ENCODE data around the gene ZBTB16. TPM values are rescaled to one million over a fixed set of nuclear protein-coding genes. Genes with fewer than 3 reads are reported as not detected.

The ZBTB16 gene
- total and polyA plus RNA-seq, 2 experiments from 2014 or later: 0.29 to 1.4 TPM

- H3F3A ChIP-seq (replicated peaks; ENCODE audit: low read depth): no peaks in the 10 kb centered on the region
- H2AFZ ChIP-seq: peak overlapping the region; percentile 96
Measured at GRCh38 chr11:114026355-114026754, 33.2 kb upstream of the ZBTB16 start.

GRCh38 chr11:114027391-114027790, 32.1 kb upstream of the ZBTB16 start:
- H3K9me2 ChIP-seq (ENCODE audit: insufficient read depth): peaks cover 6% of the 10 kb centered on the region; the same call in 1 of the 2 replicates
- H2AFZ ChIP-seq: peak overlapping the region; percentile 96; the same call in 1 of the 2 replicates
- Mint-ChIP-seq H3K27ac (no peak overlapping the region), H3K9me3 (no peaks in the 10 kb centered on the region; the same call in 2 of the 3 replicates), H3K36me3 (ENCODE audit: low read depth) (no peaks in the 10 kb centered on the region), H3K4me1 (peaks cover 13% of the 10 kb centered on the region; the same call in 2 of the 3 replicates), H3K4me3 (no peak overlapping the region), H3K27me3 (ENCODE audit: insufficient read depth, low read depth, poor library complexity) (peaks cover 2% of the 10 kb centered on the region)
- H3K27me3 ChIP-seq (ENCODE audit: insufficient read depth): no peaks in the 10 kb centered on the region
- H3K79me2 ChIP-seq (replicated peaks; ENCODE audit: insufficient read depth): no peaks in the 10 kb centered on the region
- 0 out of 2 replicates have a peak, but pooled peaks cover 3% of the 10 kb centered on the region for H3K4me1 ChIP-seq (ENCODE audit: insufficient read depth)
- no peaks in the 10 kb centered on the region for H3F3A ChIP-seq (replicated peaks; ENCODE audit: low read depth)
- H3K27ac ChIP-seq (ENCODE audit: low read depth): no peak overlapping the region
- H3K4me2 ChIP-seq: no peak overlapping the region
- DNase-seq (ENCODE audit: low spot score) (no peak), ATAC-seq (no peak)
- H3K36me3 ChIP-seq (ENCODE audit: insufficient read depth): no peaks in the 10 kb centered on the region
- TF ChIP-seq ZNF114 (CRISPR knock-in tag; IDR thresholded peaks at IDR 0.05): no peak
- no peak for TF ChIP-seq STAT1 (IDR thresholded peaks at IDR 0.05; ENCODE audit: unreplicated experiment)
- no peak for TF ChIP-seq CREB1 (CRISPR knock-in tag; IDR thresholded peaks at IDR 0.05; ENCODE audit: low read depth)
- TF ChIP-seq, protein P1, sequence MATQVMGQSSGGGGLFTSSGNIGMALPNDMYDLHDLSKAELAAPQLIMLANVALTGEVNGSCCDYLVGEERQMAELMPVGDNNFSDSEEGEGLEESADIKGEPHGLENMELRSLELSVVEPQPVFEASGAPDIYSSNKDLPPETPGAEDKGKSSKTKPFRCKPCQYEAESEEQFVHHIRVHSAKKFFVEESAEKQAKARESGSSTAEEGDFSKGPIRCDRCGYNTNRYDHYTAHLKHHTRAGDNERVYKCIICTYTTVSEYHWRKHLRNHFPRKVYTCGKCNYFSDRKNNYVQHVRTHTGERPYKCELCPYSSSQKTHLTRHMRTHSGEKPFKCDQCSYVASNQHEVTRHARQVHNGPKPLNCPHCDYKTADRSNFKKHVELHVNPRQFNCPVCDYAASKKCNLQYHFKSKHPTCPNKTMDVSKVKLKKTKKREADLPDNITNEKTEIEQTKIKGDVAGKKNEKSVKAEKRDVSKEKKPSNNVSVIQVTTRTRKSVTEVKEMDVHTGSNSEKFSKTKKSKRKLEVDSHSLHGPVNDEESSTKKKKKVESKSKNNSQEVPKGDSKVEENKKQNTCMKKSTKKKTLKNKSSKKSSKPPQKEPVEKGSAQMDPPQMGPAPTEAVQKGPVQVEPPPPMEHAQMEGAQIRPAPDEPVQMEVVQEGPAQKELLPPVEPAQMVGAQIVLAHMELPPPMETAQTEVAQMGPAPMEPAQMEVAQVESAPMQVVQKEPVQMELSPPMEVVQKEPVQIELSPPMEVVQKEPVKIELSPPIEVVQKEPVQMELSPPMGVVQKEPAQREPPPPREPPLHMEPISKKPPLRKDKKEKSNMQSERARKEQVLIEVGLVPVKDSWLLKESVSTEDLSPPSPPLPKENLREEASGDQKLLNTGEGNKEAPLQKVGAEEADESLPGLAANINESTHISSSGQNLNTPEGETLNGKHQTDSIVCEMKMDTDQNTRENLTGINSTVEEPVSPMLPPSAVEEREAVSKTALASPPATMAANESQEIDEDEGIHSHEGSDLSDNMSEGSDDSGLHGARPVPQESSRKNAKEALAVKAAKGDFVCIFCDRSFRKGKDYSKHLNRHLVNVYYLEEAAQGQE (IDR thresholded peaks at IDR 0.05; ENCODE audit: unreplicated experiment): no peak
- no peak for TF ChIP-seq EZH2 (IDR thresholded peaks at IDR 0.05; ENCODE audit: low read depth, unreplicated experiment)
- no peak for TF ChIP-seq ZNF331 (CRISPR knock-in tag; IDR thresholded peaks at IDR 0.05; ENCODE audit: low read depth)
- H4K20me1 ChIP-seq (replicated peaks; ENCODE audit: insufficient read depth): no peaks in the 10 kb centered on the region
- H3K4me3 ChIP-seq: no peak overlapping the region

More at GRCh38 chr11:114026355-114026754, 33.2 kb upstream of the ZBTB16 start:
- peaks cover 6% of the 10 kb centered on the region; the same call in 1 of the 2 replicates for H3K9me2 ChIP-seq (ENCODE audit: insufficient read depth)
- H3K27me3 ChIP-seq (ENCODE audit: insufficient read depth): no peaks in the 10 kb centered on the region
- Mint-ChIP-seq H3K4me1 (peaks cover 13% of the 10 kb centered on the region; the same call in 2 of the 3 replicates), H3K27me3 (ENCODE audit: insufficient read depth, low read depth, poor library complexity) (peaks cover under 1% of the 10 kb centered on the region), H3K4me3 (no peak overlapping the region), H3K9me3 (no peaks in the 10 kb centered on the region; the same call in 2 of the 3 replicates), H3K27ac (no peak overlapping the region), H3K36me3 (ENCODE audit: low read depth) (no peaks in the 10 kb centered on the region)
- H4K20me1 ChIP-seq (replicated peaks; ENCODE audit: insufficient read depth): no peaks in the 10 kb centered on the region
- peak; percentile 83 for DNase-seq (ENCODE audit: low spot score)
- 0 out of 2 replicates have a peak, but pooled peaks cover 3% of the 10 kb centered on the region for H3K4me1 ChIP-seq (ENCODE audit: insufficient read depth)
- H3K27ac ChIP-seq (ENCODE audit: low read depth): no peak overlapping the region
- no peaks in the 10 kb centered on the region for H3K79me2 ChIP-seq (replicated peaks; ENCODE audit: insufficient read depth)
- no peaks in the 10 kb centered on the region for H3K36me3 ChIP-seq (ENCODE audit: insufficient read depth)
- TF ChIP-seq EZH2phosphoT487 (IDR thresholded peaks at IDR 0.05; ENCODE audit: unreplicated experiment) (no peak), ZNF331 (CRISPR knock-in tag; IDR thresholded peaks at IDR 0.05; ENCODE audit: low read depth) (no peak)
- TF ChIP-seq, protein P2, sequence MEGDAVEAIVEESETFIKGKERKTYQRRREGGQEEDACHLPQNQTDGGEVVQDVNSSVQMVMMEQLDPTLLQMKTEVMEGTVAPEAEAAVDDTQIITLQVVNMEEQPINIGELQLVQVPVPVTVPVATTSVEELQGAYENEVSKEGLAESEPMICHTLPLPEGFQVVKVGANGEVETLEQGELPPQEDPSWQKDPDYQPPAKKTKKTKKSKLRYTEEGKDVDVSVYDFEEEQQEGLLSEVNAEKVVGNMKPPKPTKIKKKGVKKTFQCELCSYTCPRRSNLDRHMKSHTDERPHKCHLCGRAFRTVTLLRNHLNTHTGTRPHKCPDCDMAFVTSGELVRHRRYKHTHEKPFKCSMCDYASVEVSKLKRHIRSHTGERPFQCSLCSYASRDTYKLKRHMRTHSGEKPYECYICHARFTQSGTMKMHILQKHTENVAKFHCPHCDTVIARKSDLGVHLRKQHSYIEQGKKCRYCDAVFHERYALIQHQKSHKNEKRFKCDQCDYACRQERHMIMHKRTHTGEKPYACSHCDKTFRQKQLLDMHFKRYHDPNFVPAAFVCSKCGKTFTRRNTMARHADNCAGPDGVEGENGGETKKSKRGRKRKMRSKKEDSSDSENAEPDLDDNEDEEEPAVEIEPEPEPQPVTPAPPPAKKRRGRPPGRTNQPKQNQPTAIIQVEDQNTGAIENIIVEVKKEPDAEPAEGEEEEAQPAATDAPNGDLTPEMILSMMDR (conservative IDR thresholded peaks at IDR 0.05; ENCODE audit: low read depth in 2 of 2): peak; percentile 57 to 59
- no peak overlapping the region for H3K4me2 ChIP-seq
- H3K4me3 ChIP-seq: no peak overlapping the region
- peak; percentile 99 for ATAC-seq

All from GM23338 (cell line).